H1 (cell line): ENCODE data around the gene STIL. TPM values are rescaled to one million over a fixed set of nuclear protein-coding genes. Genes with fewer than 3 reads are reported as not detected.

Experiments used
- CTCF ChIA-PET: fragments of 300-600 bp; sonication (Branson Sonifier 250); formaldehyde crosslinking; loops from one replicate; lab custom pipeline; 2021; ENCODE audit not compliant: partially characterized antibody; lab: Charles Lee
- POLR2A ChIA-PET: fragments of 300-600 bp; sonication (Branson Sonifier 250); formaldehyde crosslinking; loops from one replicate; lab custom pipeline; 2021; ENCODE audit warnings: inconsistent platforms; ENCODE audit not compliant: partially characterized antibody; lab: Charles Lee
- DNase-seq, 2 experiments: peaks; one replicate each; pipeline versions ENCODE4 v3.0.0 to v3.0.0-alpha.2; 2010 to 2022; ENCODE audit warnings: low spot score in 2 of 2, low read depth in 1 of 2, mixed read lengths in 1 of 2
- FAIRE-seq: peaks from 2 replicates; lab custom pipeline; 2011; peaks lifted over from hg19 to GRCh38; lab: Jason Lieb, UNC
- H2AFZ ChIP-seq: 2 replicates; pipeline ENCODE4 v1.8.1; 2012; ENCODE audit warnings: low read length, inconsistent platforms
- H2AK5ac ChIP-seq: 2 replicates; pipeline ENCODE4 v1.6.1; 2013; ENCODE audit warnings: low read depth, low read length
- H2BK120ac ChIP-seq: replicated peaks from 2 replicates; pipeline ENCODE3; 2013; ENCODE audit warnings: low read depth, low read length, inconsistent platforms
- H2BK12ac ChIP-seq: 2 replicates; pipeline ENCODE4 v1.6.1; 2013; ENCODE audit warnings: low read depth, low read length
- H2BK15ac ChIP-seq: 2 replicates; pipeline ENCODE4 v1.6.1; 2013; ENCODE audit warnings: low read length
- H2BK20ac ChIP-seq: 2 replicates; pipeline ENCODE4 v1.6.1; 2013; ENCODE audit warnings: low read length
- H2BK5ac ChIP-seq: 2 replicates; pipeline ENCODE4 v1.6.1; 2013; ENCODE audit warnings: low read depth, low read length
- H3K14ac ChIP-seq: 2 replicates; pipeline ENCODE4 v1.6.1; 2013; ENCODE audit warnings: inconsistent platforms; ENCODE audit not compliant: insufficient read length
- H3K18ac ChIP-seq: 2 replicates; pipeline ENCODE4 v1.6.1; 2013; ENCODE audit warnings: low read length; ENCODE audit errors: extremely low read depth
- H3K23ac ChIP-seq: 2 replicates; pipeline ENCODE4 v1.6.1; 2013; ENCODE audit warnings: inconsistent platforms; ENCODE audit not compliant: insufficient read length
- H3K23me2 ChIP-seq: 2 replicates; pipeline ENCODE4 v1.6.1; 2013; ENCODE audit warnings: low read depth, low read length
- H3K27ac ChIP-seq: 2 replicates; pipeline ENCODE4 v1.6.1; 2011; ENCODE audit warnings: low read depth, low read length, inconsistent platforms
- H3K27me3 ChIP-seq, 4 experiments: replicated peaks in 1 of 4; 1 replicate in 1 of 4; 2 replicates in 3 of 4; pipeline versions ENCODE4 v1.6.1 to v1.8.1; 2011 to 2013; ENCODE audit warnings: low read length in 3 of 4, mild to moderate bottlenecking in 3 of 4, inconsistent platforms in 2 of 4, mixed read lengths in 2 of 4, moderate library complexity in 1 of 4; ENCODE audit not compliant: control insufficient read depth in 3 of 4, insufficient read depth in 3 of 4; ENCODE audit errors: extremely low read depth in 1 of 4
- H3K36me3 ChIP-seq, 4 experiments: 2 replicates each; pipeline versions ENCODE4 v1.6.1 to v1.8.1; 2011 to 2013; ENCODE audit warnings: mild to moderate bottlenecking in 4 of 4, low read length in 3 of 4, moderate library complexity in 2 of 4, control low read depth in 1 of 4, inconsistent platforms in 1 of 4; ENCODE audit not compliant: insufficient read depth in 4 of 4, control insufficient read depth in 2 of 4
- H3K4ac ChIP-seq: replicated peaks from 2 replicates; pipeline ENCODE3; 2013; ENCODE audit warnings: low read length, low read depth, mixed read lengths, inconsistent platforms; ENCODE audit not compliant: insufficient read length
- H3K4me1 ChIP-seq, 4 experiments: replicated peaks in 1 of 4; 1 replicate in 1 of 4; 2 replicates in 3 of 4; pipeline versions ENCODE4 v1.6.1 to v1.8.1; 2011 to 2013; ENCODE audit warnings: low read length in 3 of 4, inconsistent platforms in 2 of 4, mixed read lengths in 1 of 4; ENCODE audit not compliant: insufficient read depth in 4 of 4, control insufficient read depth in 3 of 4
- H3K4me2 ChIP-seq, 2 experiments: 2 replicates each; pipeline versions ENCODE4 v1.6.1 to v1.8.1; 2011 to 2013; ENCODE audit warnings: low read depth in 2 of 2, low read length in 2 of 2, control low read depth in 1 of 2, inconsistent platforms in 1 of 2, mild to moderate bottlenecking in 1 of 2; ENCODE audit not compliant: insufficient read depth in 1 of 2
- H3K4me3 ChIP-seq, 4 experiments: fragments of 200-600, 300-600 bp in 1 of 4; sonication (generic), shearing (Covaris generic), sonication (Bioruptor Twin) in 1 of 4; 2 replicates each; pipeline versions ENCODE4 v1.5.1 to v1.8.1; 2011 to 2016; ENCODE audit warnings: low read length in 4 of 4, low read depth in 3 of 4, control low read depth in 2 of 4, inconsistent platforms in 2 of 4, mild to moderate bottlenecking in 2 of 4, mixed read lengths in 1 of 4, moderate library complexity in 1 of 4; ENCODE audit not compliant: insufficient read depth in 2 of 4; ENCODE audit errors: extremely low read depth in 1 of 4
- H3K56ac ChIP-seq: replicated peaks from 2 replicates; pipeline ENCODE3; 2013; ENCODE audit warnings: low read depth, mild to moderate bottlenecking, mixed read lengths, low read length, inconsistent platforms; ENCODE audit not compliant: insufficient read length
- H3K79me1 ChIP-seq: 2 replicates; pipeline ENCODE4 v1.6.1; 2013; ENCODE audit warnings: low read depth, low read length, control low read depth
- H3K79me2 ChIP-seq, 2 experiments: 2 replicates each; pipeline versions ENCODE4 v1.6.1 to v1.8.1; 2012 to 2013; ENCODE audit warnings: low read length in 2 of 2, mild to moderate bottlenecking in 2 of 2, inconsistent platforms in 1 of 2; ENCODE audit not compliant: insufficient read depth in 2 of 2, control insufficient read depth in 1 of 2
- H3K9ac ChIP-seq, 4 experiments: replicated peaks in 1 of 4; 1 replicate in 1 of 4; 2 replicates in 3 of 4; pipeline versions ENCODE4 v1.6.1 to v1.8.1; 2011 to 2013; ENCODE audit warnings: low read depth in 3 of 4, low read length in 3 of 4, control low read depth in 2 of 4, mild to moderate bottlenecking in 2 of 4, moderate library complexity in 2 of 4, inconsistent platforms in 1 of 4; ENCODE audit errors: extremely low read depth in 1 of 4
- H3K9me3 ChIP-seq, 2 experiments: 2 replicates each; pipeline versions ENCODE4 v1.6.1 to v1.8.1; 2012 to 2013; ENCODE audit warnings: mild to moderate bottlenecking in 2 of 2, moderate library complexity in 2 of 2, control low read depth in 1 of 2, inconsistent platforms in 1 of 2, low read depth in 1 of 2, low read length in 1 of 2, mixed read lengths in 1 of 2; ENCODE audit not compliant: insufficient read depth in 2 of 2
- H4K20me1 ChIP-seq, 2 experiments: replicated peaks in 1 of 2; 2 replicates each; pipeline versions ENCODE3 to v1.8.1; 2011 to 2013; ENCODE audit warnings: inconsistent platforms in 2 of 2, low read length in 2 of 2, mild to moderate bottlenecking in 1 of 2; ENCODE audit not compliant: insufficient read depth in 2 of 2, control insufficient read depth in 1 of 2
- H4K5ac ChIP-seq: 2 replicates; pipeline ENCODE4 v1.6.1; 2013; ENCODE audit warnings: low read length, low read depth, mixed read lengths, inconsistent platforms; ENCODE audit not compliant: insufficient read length
- H4K8ac ChIP-seq: 2 replicates; pipeline ENCODE4 v1.8.0; 2013; ENCODE audit warnings: mild to moderate bottlenecking, moderate library complexity, low read length, inconsistent platforms; ENCODE audit not compliant: insufficient read depth; ENCODE audit errors: extremely low read depth
- H4K91ac ChIP-seq: replicated peaks from 2 replicates; pipeline ENCODE3; 2013; ENCODE audit warnings: low read length, mixed read lengths, inconsistent platforms; ENCODE audit not compliant: insufficient read length
- CREB1 ChIP-seq: IDR thresholded peaks from 2 replicates; pipeline ENCODE4 v1.6.1; 2012; ENCODE audit warnings: inconsistent platforms
- FOSL1 ChIP-seq: IDR thresholded peaks from 2 replicates; pipeline ENCODE4 v1.6.1; 2011; ENCODE audit warnings: mild to moderate bottlenecking, low read depth, low read length, moderate library complexity; ENCODE audit not compliant: insufficient read depth
- JUN ChIP-seq: IDR thresholded peaks from 2 replicates; pipeline ENCODE4 v1.6.1; 2011; ENCODE audit warnings: low read depth, mild to moderate bottlenecking, improper control_type of control experiment, low read length
- JUND ChIP-seq: IDR thresholded peaks from 2 replicates; pipeline ENCODE4 v1.6.1; 2011; ENCODE audit warnings: mild to moderate bottlenecking, improper control_type of control experiment, low read length
- KDM5A ChIP-seq: fragments of 200-600 bp; IDR thresholded peaks from 2 replicates; pipeline ENCODE4 v1.7.1; 2012; ENCODE audit warnings: mild to moderate bottlenecking, low read length, inconsistent platforms, mixed read lengths
- PHF8 ChIP-seq: fragments of 200-600 bp; sonication (generic); conservative IDR thresholded peaks from 2 replicates; pipeline ENCODE4 v1.7.1; 2012; ENCODE audit warnings: low read depth, mild to moderate bottlenecking, inconsistent platforms, low read length, moderate library complexity
- POLR2A ChIP-seq, 2 experiments: IDR thresholded peaks; 1 replicate in 1 of 2; 2 replicates in 1 of 2; pipeline ENCODE4 v1.6.1; 2011; ENCODE audit warnings: low read depth in 2 of 2, low read length in 2 of 2, mild to moderate bottlenecking in 2 of 2; ENCODE audit errors: control extremely low read depth in 1 of 2
- POU5F1 ChIP-seq: IDR thresholded peaks from 2 replicates; pipeline ENCODE4 v1.6.1; 2011; ENCODE audit warnings: low read depth, mild to moderate bottlenecking, low read length, moderate library complexity
- RFX5 ChIP-seq: IDR thresholded peaks from 2 replicates; pipeline ENCODE4 v1.6.1; 2011; ENCODE audit warnings: low read depth, low read length, improper control_type of control experiment, borderline replicate concordance
- SAP30 ChIP-seq: fragments of 300-600 bp; sonication (generic); IDR thresholded peaks from 2 replicates; pipeline ENCODE4 v1.7.1; 2012; ENCODE audit warnings: low read length, moderate library complexity, mild to moderate bottlenecking, inconsistent platforms; ENCODE audit not compliant: insufficient read depth, insufficient replicate concordance
- SIRT6 ChIP-seq: IDR thresholded peaks from one replicate; pipeline ENCODE4 v1.7.1; 2012; ENCODE audit warnings: low read length, inconsistent platforms
- SP1 ChIP-seq: IDR thresholded peaks from 2 replicates; pipeline ENCODE4 v1.6.1; 2011; ENCODE audit warnings: low read depth, low read length
- SUZ12 ChIP-seq: fragments of 200-600 bp; sonication (generic); IDR thresholded peaks from 2 replicates; pipeline ENCODE4 v1.6.1; 2012; ENCODE audit warnings: mild to moderate bottlenecking, inconsistent platforms, low read length, moderate library complexity, mixed read lengths
- TAF1 ChIP-seq: IDR thresholded peaks from 2 replicates; pipeline ENCODE4 v1.6.1; 2011; ENCODE audit warnings: mild to moderate bottlenecking, low read depth, low read length
- WGBS, 2 experiments: shearing (Covaris generic) in 1 of 2; methylation state at CpG; one replicate each; pipeline versions ENCODE4 v1.1.6 to v1.1.7; 2013 to 2015; ENCODE audit warnings: low lambda C conversion rate in 2 of 2, mixed read lengths in 2 of 2, inconsistent platforms in 1 of 2, low coverage in 1 of 2, missing lambda C conversion rate in 1 of 2; ENCODE audit not compliant: insufficient replicate concordance in 2 of 2, insufficient coverage in 1 of 2, insufficient read length in 1 of 2; ENCODE audit errors: extremely low coverage in 1 of 2, missing lambda C conversion rate in 1 of 2; 5-methylcytosine and 5-hydroxymethylcytosine counted together
- polyA plus RNA-seq, 7 experiments: library from polyadenylated mRNA; depleted of rRNA in 3 of 7; stranded (reverse) in 5 of 7; unstranded in 2 of 7; fragments of >200 nt in 5 of 7; fragments of 200-250 nt in 2 of 7; gene quantifications; 1 replicate in 5 of 7; 2 replicates in 1 of 7; 4 replicates in 1 of 7; pipeline versions ENCODE4 v1.2.1 to v1.2.3, GENCODE V29; 2011 to 2013; ENCODE audit warnings: missing spikeins in 2 of 7, mixed read lengths in 2 of 7
- total RNA-seq: library from RNA; stranded (reverse); fragmentation: NEBNext Ultra II Directional; extraction: Animal tissue kit (Norgen Biotek cat#: 25700); gene quantifications from 2 replicates; pipeline ENCODE4 v1.2.1, GENCODE V29; 2021
- TF ChIP-seq, protein P1 (sequence below): IDR thresholded peaks from 2 replicates; pipeline ENCODE4 v1.6.1; 2012; ENCODE audit warnings: inconsistent platforms

Gene STIL
- total and polyA plus RNA-seq, 2 of the 8 experiments (the other 6 are each of a cell fraction or from before 2014, with no cell fraction given) = 13.6 to 25.1 TPM

GRCh38 chr1:47276850-47277249 is 37.1 kb downstream of the STIL start:
- Histone ChIP-seq H3K56ac (no peak overlapping the region), H3K23ac (no peak overlapping the region), H2BK15ac (no peak overlapping the region), H2AFZ (no peak overlapping the region), H4K91ac (no peak overlapping the region), H3K23me2 (no peaks in the 10 kb centered on the region), H3K4ac (no peak overlapping the region), H2BK120ac (no peak overlapping the region), H3K4me1 (no peaks in the 10 kb centered on the region), H2BK12ac (no peak overlapping the region), H3K79me1 (no peaks in the 10 kb centered on the region; the same call in 1 of the 2 replicates), H3K4me2 (no peak overlapping the region), H2BK5ac (no peak overlapping the region), H3K14ac (no peak overlapping the region), H2BK20ac (no peak overlapping the region), H3K27me3 (no peaks in the 10 kb centered on the region), H3K27ac (no peak overlapping the region), H3K79me2 (peaks cover 0 to 13% of the 10 kb centered on the region in 2 experiments; a peak in 2 of 4 replicates), H3K4me3 (no peak overlapping the region), H4K8ac (no peak overlapping the region), H4K20me1 (peaks cover 0 to 7% of the 10 kb centered on the region in 2 experiments), H3K9ac (no peak overlapping the region), H2AK5ac (no peak overlapping the region), H3K18ac (no peak overlapping the region), H4K5ac (no peak overlapping the region), H3K9me3 (no peaks in the 10 kb centered on the region), H3K36me3 (peaks cover 8 to 44% (median 25%) of the 10 kb centered on the region in 4 experiments; a peak in 7 of 8 replicates)
- ChIA-PET POLR2A (no interaction called here), CTCF (interaction anchor here (5.6 kb wide), 1 partner anchor 14 kb away, joined by 48 read pairs; no protein-coding TSS in a partner anchor)
- WGBS, 2 experiments = 85% methylated on average over 2 of the region's 2 CpGs; no CpG with 5 or more reads in 1 of the 2 experiments
- DNase-seq (no peak), FAIRE-seq (no peak)
- no peak for TF ChIP-seq FOSL1
- no peak for TF ChIP-seq SIRT6
- TF ChIP-seq, protein P1, sequence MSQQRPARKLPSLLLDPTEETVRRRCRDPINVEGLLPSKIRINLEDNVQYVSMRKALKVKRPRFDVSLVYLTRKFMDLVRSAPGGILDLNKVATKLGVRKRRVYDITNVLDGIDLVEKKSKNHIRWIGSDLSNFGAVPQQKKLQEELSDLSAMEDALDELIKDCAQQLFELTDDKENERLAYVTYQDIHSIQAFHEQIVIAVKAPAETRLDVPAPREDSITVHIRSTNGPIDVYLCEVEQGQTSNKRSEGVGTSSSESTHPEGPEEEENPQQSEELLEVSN = no peak
- TF ChIP-seq POLR2A (IDR thresholded peaks at IDR 0.05; ENCODE audit: control extremely low read depth in 1 of 2, low read depth in 2 of 2, low read length in 2 of 2) = no peak
- no peak for TF ChIP-seq JUN
- no peak for TF ChIP-seq TAF1
- TF ChIP-seq SP1 = no peak
- TF ChIP-seq SUZ12 = no peak
- TF ChIP-seq KDM5A = no peak
- no peak for TF ChIP-seq CREB1
- TF ChIP-seq RFX5 = no peak
- no peak for TF ChIP-seq SAP30
- no peak for TF ChIP-seq PHF8
- TF ChIP-seq POU5F1 = no peak
- TF ChIP-seq JUND = no peak
